ENCODE data around the gene OR2G3. TPM values are rescaled to one million over a fixed set of nuclear protein-coding genes. Genes with fewer than 3 reads are reported as not detected.

OR2G3 gene
- total RNA-seq, 1 donor: not detected

DNA sequence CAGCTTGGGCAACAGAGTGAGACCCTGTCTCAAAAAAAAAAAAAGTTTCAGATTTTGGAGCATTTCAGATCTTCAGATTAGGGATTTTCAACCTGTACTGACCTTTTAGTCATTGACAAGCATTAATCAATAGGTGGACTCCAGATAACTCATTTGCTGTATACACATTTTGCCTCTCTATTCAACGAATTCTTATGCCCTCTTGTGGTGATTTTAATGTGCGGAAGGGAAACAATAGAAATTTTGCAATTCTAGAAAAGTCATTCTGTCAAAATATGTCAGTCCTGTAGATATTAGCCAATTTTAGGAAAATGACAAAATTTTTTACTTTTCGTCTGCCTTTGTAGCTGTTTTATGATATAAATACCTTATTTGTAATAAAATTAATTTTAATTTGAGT lies 28.9 kb upstream of the OR2G3 start:
- no peak overlapping the region for H3K4me3 ChIP-seq (ENCODE audit: low read depth, low read length)
- TF ChIP-seq, protein P1, sequence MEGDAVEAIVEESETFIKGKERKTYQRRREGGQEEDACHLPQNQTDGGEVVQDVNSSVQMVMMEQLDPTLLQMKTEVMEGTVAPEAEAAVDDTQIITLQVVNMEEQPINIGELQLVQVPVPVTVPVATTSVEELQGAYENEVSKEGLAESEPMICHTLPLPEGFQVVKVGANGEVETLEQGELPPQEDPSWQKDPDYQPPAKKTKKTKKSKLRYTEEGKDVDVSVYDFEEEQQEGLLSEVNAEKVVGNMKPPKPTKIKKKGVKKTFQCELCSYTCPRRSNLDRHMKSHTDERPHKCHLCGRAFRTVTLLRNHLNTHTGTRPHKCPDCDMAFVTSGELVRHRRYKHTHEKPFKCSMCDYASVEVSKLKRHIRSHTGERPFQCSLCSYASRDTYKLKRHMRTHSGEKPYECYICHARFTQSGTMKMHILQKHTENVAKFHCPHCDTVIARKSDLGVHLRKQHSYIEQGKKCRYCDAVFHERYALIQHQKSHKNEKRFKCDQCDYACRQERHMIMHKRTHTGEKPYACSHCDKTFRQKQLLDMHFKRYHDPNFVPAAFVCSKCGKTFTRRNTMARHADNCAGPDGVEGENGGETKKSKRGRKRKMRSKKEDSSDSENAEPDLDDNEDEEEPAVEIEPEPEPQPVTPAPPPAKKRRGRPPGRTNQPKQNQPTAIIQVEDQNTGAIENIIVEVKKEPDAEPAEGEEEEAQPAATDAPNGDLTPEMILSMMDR (IDR thresholded peaks at IDR 0.05; ENCODE audit: insufficient read depth, low read length): no peak
- DNase-seq (ENCODE audit: low read depth): no peak

DNA sequence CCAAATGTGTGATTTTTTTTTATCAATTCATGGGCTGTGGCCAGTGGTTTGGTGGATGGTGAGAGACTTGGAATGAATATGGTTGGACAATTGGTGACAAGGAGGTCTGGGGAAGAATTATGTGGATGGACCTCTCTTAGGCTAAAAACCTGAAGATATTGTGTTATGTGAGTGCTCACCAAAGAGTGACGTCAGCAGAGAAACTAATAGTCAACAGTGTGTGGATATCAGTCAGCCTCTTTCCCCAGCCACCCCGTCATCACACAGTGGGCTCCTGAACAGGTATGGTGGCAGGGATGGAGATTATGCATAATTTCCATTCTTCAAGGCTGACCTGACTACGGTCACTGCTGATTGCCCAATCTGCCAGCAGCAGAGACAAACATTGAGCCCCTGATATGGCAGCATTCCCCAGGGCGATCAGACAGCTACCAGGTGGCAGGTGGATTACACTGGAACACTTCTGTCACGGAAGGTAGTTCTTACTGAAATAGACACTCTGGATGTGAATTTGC lies 26.4 kb upstream of the OR2G3 start:
- DNase-seq (ENCODE audit: low read depth): no peak
- no peak overlapping the region for H3K4me3 ChIP-seq (ENCODE audit: low read depth, low read length)
- TF ChIP-seq, protein P1 (IDR thresholded peaks at IDR 0.05; ENCODE audit: insufficient read depth, low read length): no peak

DNA sequence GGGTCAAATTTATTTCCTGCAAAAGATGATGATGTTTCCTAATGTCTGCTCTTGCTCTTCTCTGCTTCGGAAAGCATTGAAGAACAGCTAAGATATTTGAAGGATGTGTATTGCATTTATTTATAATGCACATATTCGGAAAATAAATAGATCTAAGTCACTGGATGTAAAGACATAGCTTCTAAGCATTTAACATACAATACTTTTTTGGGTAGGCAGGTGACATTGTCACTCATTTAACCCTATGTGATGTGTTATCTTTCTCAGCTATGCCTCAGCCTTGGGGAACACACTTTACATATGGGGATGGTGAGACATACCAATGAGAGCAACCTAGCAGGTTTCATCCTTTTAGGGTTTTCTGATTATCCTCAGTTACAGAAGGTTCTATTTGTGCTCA lies 17.3 kb upstream of the OR2G3 start, which contains the start of gene OR2G2:
OR2G2 (plus strand) TSS at position 301 of the 400 bp plus-strand sequence; CDS start at position 301, 0 bp downstream.
- TF ChIP-seq, protein P1 (IDR thresholded peaks at IDR 0.05; ENCODE audit: insufficient read depth, low read length): no peak
- no peak for DNase-seq (ENCODE audit: low read depth)
- H3K4me3 ChIP-seq (ENCODE audit: low read depth, low read length): no peak within 1 kb of the TSS

DNA sequence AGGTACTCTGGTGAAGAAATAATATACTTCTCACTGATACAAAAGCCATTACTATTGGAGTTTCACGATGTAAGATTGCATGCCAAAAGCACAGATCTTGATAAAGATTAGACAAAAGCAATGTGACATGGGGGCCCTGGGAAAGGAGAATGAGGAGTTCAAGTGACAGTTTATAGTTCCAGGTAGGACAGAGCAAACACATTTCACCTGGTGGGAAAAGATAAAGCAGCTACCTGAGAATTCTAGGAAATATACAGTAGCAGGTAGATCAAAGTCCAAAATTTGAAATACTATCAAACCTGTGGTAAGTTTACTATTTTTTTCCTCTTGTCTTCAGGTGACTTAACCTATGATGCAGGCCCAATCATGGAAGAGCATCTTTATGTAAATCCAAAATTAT lies 8.0 kb downstream of the OR2G3 start:
- no peak overlapping the region for H3K4me3 ChIP-seq (ENCODE audit: low read depth, low read length)
- no peak for DNase-seq (ENCODE audit: low read depth)
- TF ChIP-seq, protein P1 (IDR thresholded peaks at IDR 0.05; ENCODE audit: insufficient read depth, low read length): no peak

DNA sequence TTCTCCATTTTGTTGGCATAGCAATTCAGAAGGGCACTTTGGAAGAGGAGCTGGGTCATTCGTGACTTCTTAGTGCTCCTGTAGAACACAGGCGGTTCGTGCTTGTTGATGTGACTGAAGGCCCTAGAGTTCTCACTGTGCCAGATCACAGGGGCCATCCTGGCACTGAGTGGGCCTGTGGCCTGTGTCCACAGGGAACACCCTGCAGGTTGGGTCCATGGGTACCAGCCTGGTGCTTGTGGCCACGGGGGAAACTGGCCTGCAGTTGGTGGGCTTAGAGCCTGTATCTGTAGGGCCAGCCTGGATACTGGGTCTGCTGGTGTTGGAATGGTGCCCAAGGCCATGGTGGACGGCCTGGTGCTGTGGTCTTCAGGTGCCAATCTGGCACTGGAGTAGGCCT lies 9.2 kb downstream of the OR2G3 start:
- H3K4me3 ChIP-seq (ENCODE audit: low read depth, low read length): no peak overlapping the region
- TF ChIP-seq, protein P1 (IDR thresholded peaks at IDR 0.05; ENCODE audit: insufficient read depth, low read length): no peak
- DNase-seq (ENCODE audit: low read depth): no peak

DNA sequence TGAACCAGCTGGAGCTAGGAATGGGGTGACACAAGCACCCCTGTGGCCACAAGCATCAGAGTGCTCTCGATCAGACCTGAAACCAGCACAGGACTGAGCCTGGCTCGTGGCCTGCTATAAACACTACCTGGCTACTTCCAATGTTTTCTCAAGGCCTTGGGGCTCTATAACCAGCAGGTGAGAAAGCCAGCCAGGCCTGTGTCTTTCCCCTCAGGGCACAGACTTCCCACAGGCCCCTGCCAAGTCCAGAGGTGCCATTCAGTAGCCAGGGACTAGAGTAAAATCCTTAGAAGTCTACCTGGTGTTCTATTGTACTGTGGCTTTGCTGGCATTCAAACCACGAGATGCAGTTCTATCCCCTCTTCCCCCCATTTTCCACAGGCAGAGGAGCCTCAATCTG lies 22.6 kb downstream of the OR2G3 start:
- H3K4me3 ChIP-seq (ENCODE audit: low read depth, low read length): no peak overlapping the region
- DNase-seq (ENCODE audit: low read depth): no peak
- TF ChIP-seq, protein P1 (IDR thresholded peaks at IDR 0.05; ENCODE audit: insufficient read depth, low read length): no peak

DNA sequence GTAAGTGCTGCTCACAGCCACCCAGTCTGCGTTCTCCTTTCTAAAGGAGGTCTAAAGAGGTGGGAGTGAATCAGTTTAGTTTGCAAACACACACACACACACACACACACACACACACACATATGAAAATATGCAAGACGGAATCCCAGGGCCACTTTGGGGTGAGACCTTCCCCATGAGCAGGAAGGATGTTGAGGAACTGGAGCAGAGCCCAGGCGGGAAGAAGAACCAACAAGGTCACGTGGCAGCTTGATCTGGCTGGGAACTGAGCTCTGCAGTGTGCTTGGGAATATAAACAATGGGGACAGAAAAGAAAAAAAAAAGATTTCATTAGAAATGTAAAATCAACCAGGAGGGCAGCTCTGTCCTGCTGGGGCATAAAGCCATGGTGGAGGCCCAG lies 32.6 kb downstream of the OR2G3 start:
- TF ChIP-seq, protein P1 (IDR thresholded peaks at IDR 0.05; ENCODE audit: insufficient read depth, low read length): no peak

More for the DNA sequence above, 32.6 kb downstream of the OR2G3 start:
- DNase-seq (ENCODE audit: low read depth): no peak
- H3K4me3 ChIP-seq (ENCODE audit: low read depth, low read length): no peak overlapping the region

Data from fibroblast of the aortic adventitia (primary cell).